CD8-positive, alpha-beta memory T cell (primary cell): ENCODE measurements around the gene RAB6D. TPM values are rescaled to one million over a fixed set of nuclear protein-coding genes. Genes with fewer than 3 reads are reported as not detected.
A peak's percentile ranks its signal among the peaks of the same experiment; 100 is the strongest.
"Not testable (repeated sequence)": the region's sequence is repeated elsewhere in the genome, so short reads cannot be mapped to it uniquely, and the experiment has no call there.

Experiments
- CTCF ChIA-PET: fragments of 350-600 bp; sonication (Branson Sonifier 250); formaldehyde crosslinking; loops from one replicate; lab custom pipeline; 2021; ENCODE audit warnings: antibody characterized with exemption; lab: Charles Lee
- POLR2A ChIA-PET: fragments of 350-600 bp; sonication (Branson Sonifier 250); formaldehyde crosslinking; loops from one replicate; lab custom pipeline; 2021; ENCODE audit warnings: antibody characterized with exemption; lab: Charles Lee
- DNase-seq, 5 donors: peaks; one replicate each; pipeline versions ENCODE4 v3.0.0 to v3.0.0-alpha.2; 2020 to 2022; ENCODE audit warnings: mixed read lengths in 1 of 5
- H3K27ac ChIP-seq: one replicate; pipeline ENCODE4 v1.7.0; 2013; ENCODE audit warnings: low read depth, mild to moderate bottlenecking, low read length, moderate library complexity
- H3K27me3 ChIP-seq: 2 replicates; pipeline ENCODE4 v1.7.0; 2013; ENCODE audit warnings: low read length, mild to moderate bottlenecking; ENCODE audit not compliant: insufficient read depth, poor library complexity, severe bottlenecking
- H3K36me3 ChIP-seq: 2 replicates; pipeline ENCODE4 v1.7.0; 2013; ENCODE audit warnings: mild to moderate bottlenecking, low read length, moderate library complexity; ENCODE audit not compliant: insufficient read depth
- H3K4me1 ChIP-seq: 2 replicates; pipeline ENCODE4 v1.7.0; 2013; ENCODE audit warnings: mild to moderate bottlenecking, low read length, moderate library complexity; ENCODE audit not compliant: insufficient read depth
- H3K4me3 ChIP-seq: 2 replicates; pipeline ENCODE4 v1.7.0; 2013; ENCODE audit warnings: mild to moderate bottlenecking, low read length
- H3K9me3 ChIP-seq: 2 replicates; pipeline ENCODE4 v1.7.0; 2013; ENCODE audit warnings: mild to moderate bottlenecking, low read length
- H3K27ac Mint-ChIP-seq, 8 donors: one replicate each; pipeline ENCODE4 v1.8.0; 2020 to 2021; ENCODE audit warnings: mixed read lengths in 8 of 8, mild to moderate bottlenecking in 6 of 8, inconsistent platforms in 3 of 8, moderate library complexity in 3 of 8
- H3K27me3 Mint-ChIP-seq, 2 donors: one replicate each; pipeline ENCODE4 v1.8.0; 2020 to 2021; ENCODE audit warnings: mixed read lengths in 2 of 2, mild to moderate bottlenecking in 1 of 2, moderate library complexity in 1 of 2
- H3K36me3 Mint-ChIP-seq, 3 donors: one replicate each; pipeline ENCODE4 v1.8.0; 2020 to 2021; ENCODE audit warnings: mixed read lengths in 3 of 3, inconsistent platforms in 1 of 3, mild to moderate bottlenecking in 1 of 3
- H3K4me1 Mint-ChIP-seq, 3 donors: one replicate each; pipeline ENCODE4 v1.8.0; 2020 to 2021; ENCODE audit warnings: mixed read lengths in 3 of 3, inconsistent platforms in 1 of 3, mild to moderate bottlenecking in 1 of 3
- H3K4me3 Mint-ChIP-seq, 7 donors: one replicate each; pipeline ENCODE4 v1.8.0; 2020 to 2021; ENCODE audit warnings: mixed read lengths in 7 of 7, mild to moderate bottlenecking in 6 of 7, moderate library complexity in 4 of 7, inconsistent platforms in 2 of 7
- H3K9me3 Mint-ChIP-seq, 5 donors: one replicate each; pipeline ENCODE4 v1.8.0; 2020 to 2022; ENCODE audit warnings: mixed read lengths in 5 of 5, mild to moderate bottlenecking in 3 of 5, moderate library complexity in 2 of 5, inconsistent platforms in 1 of 5
- polyA plus RNA-seq: library from polyadenylated mRNA; unstranded; fragments of 300-500 nt; fragmentation: Illumina TruSeq; gene quantifications from one replicate; pipeline ENCODE4 v1.2.3, GENCODE V29; 2021
- total RNA-seq, 2 experiments: library from RNA; stranded (reverse); gene quantifications; one replicate each; pipeline ENCODE4 v1.2.3, GENCODE V29; 2021

The RAB6D gene
- total and polyA plus RNA-seq, 3 experiments from 2014 or later, result 0.08 TPM; not detected in 2

GRCh38 chr2:131388834-131389233, 24.9 kb upstream of the RAB6D start:
- CTCF ChIA-PET, H3K27ac ChIP-seq, H3K9me3 ChIP-seq, H3K27me3 ChIP-seq, H3K36me3 ChIP-seq, H3K4me3 ChIP-seq, H3K36me3 Mint-ChIP-seq, DNase-seq, H3K4me3 Mint-ChIP-seq, H3K4me1 ChIP-seq, H3K27ac Mint-ChIP-seq, H3K9me3 Mint-ChIP-seq, POLR2A ChIA-PET, H3K4me1 Mint-ChIP-seq: not testable (repeated sequence)
- H3K27me3 Mint-ChIP-seq, result peaks cover 6 to 12% of the 10 kb centered on the region in 2 donors

- CTCF ChIA-PET, H3K4me3 Mint-ChIP-seq, H3K9me3 ChIP-seq, POLR2A ChIA-PET, H3K27me3 Mint-ChIP-seq, H3K27ac ChIP-seq, H3K27me3 ChIP-seq, DNase-seq, H3K4me3 ChIP-seq, H3K36me3 Mint-ChIP-seq, H3K36me3 ChIP-seq, H3K4me1 Mint-ChIP-seq, H3K27ac Mint-ChIP-seq, H3K9me3 Mint-ChIP-seq, H3K4me1 ChIP-seq: not testable (repeated sequence)
Observed at GRCh38 chr2:131373111-131373510, 9.1 kb upstream of the RAB6D start.

GRCh38 chr2:131369954-131370353, 6.0 kb upstream of the RAB6D start:
- POLR2A ChIA-PET, result no interaction called here

GRCh38 chr2:131368493-131369066, 4.6 kb upstream of the RAB6D start:
- H3K9me3 Mint-ChIP-seq, H3K4me3 ChIP-seq, DNase-seq, POLR2A ChIA-PET, H3K27ac Mint-ChIP-seq, H3K4me3 Mint-ChIP-seq, H3K27ac ChIP-seq, H3K4me1 ChIP-seq, H3K36me3 Mint-ChIP-seq, H3K9me3 ChIP-seq, H3K27me3 ChIP-seq, H3K4me1 Mint-ChIP-seq, CTCF ChIA-PET, H3K36me3 ChIP-seq: not testable (repeated sequence)
- peaks cover 15 to 28% of the 10 kb centered on the region in 2 donors for H3K27me3 Mint-ChIP-seq

More at GRCh38 chr2:131369954-131370353, 6.0 kb upstream of the RAB6D start:
- DNase-seq, result no peak
- no peaks in the 10 kb centered on the region for H3K4me1 Mint-ChIP-seq
- no peaks in the 10 kb centered on the region for H3K36me3 ChIP-seq
- CTCF ChIA-PET, result no interaction called here
- H3K4me3 Mint-ChIP-seq, result no peak overlapping the region
- H3K27me3 Mint-ChIP-seq, result peaks cover 10 to 19% of the 10 kb centered on the region in 2 donors
- H3K27ac ChIP-seq, result no peak overlapping the region
- peaks cover 0 to 9% (median 0%) of the 10 kb centered on the region in 5 donors for H3K9me3 Mint-ChIP-seq
- no peaks in the 10 kb centered on the region for H3K9me3 ChIP-seq
- no peak overlapping the region for H3K4me3 ChIP-seq
- H3K27ac Mint-ChIP-seq, result no peak overlapping the region
- H3K4me1 ChIP-seq, result no peaks in the 10 kb centered on the region
- peaks cover 6% of the 10 kb centered on the region for H3K27me3 ChIP-seq
- H3K36me3 Mint-ChIP-seq, result no peaks in the 10 kb centered on the region

- Mint-ChIP-seq H3K4me3 (no peak overlapping the region), H3K27ac (no peak overlapping the region), H3K4me1 (peaks cover 7 to 9% (median 8%) of the 10 kb centered on the region in 3 donors), H3K9me3 (peaks cover 0 to 4% (median 0%) of the 10 kb centered on the region in 5 donors), H3K27me3 (peaks cover 22 to 35% of the 10 kb centered on the region in 2 donors), H3K36me3 (no peaks in the 10 kb centered on the region)
- H3K4me1 ChIP-seq, result no peaks in the 10 kb centered on the region
- no peak for DNase-seq
- H3K36me3 ChIP-seq, result no peaks in the 10 kb centered on the region
- POLR2A ChIA-PET, result no interaction called here
- CTCF ChIA-PET, result no interaction called here
- no peak overlapping the region for H3K27ac ChIP-seq
- H3K27me3 ChIP-seq, result peaks cover 6% of the 10 kb centered on the region
- no peaks in the 10 kb centered on the region for H3K9me3 ChIP-seq
- H3K4me3 ChIP-seq, result no peak overlapping the region
Observed at GRCh38 chr2:131367352-131367751, 3.4 kb upstream of the RAB6D start.

GRCh38 chr2:131366643-131367042, 2.7 kb upstream of the RAB6D start:
- Mint-ChIP-seq H3K9me3 (peaks cover 0 to 4% (median 0%) of the 10 kb centered on the region in 5 donors), H3K27ac (no peak overlapping the region), H3K27me3 (peaks cover 24 to 40% of the 10 kb centered on the region in 2 donors), H3K4me3 (no peak overlapping the region), H3K4me1 (peaks cover 7 to 9% (median 8%) of the 10 kb centered on the region in 3 donors), H3K36me3 (no peaks in the 10 kb centered on the region)
- Histone ChIP-seq H3K4me1 (no peaks in the 10 kb centered on the region), H3K27ac (no peak overlapping the region), H3K4me3 (no peak overlapping the region), H3K9me3 (no peaks in the 10 kb centered on the region), H3K27me3 (peaks cover 6% of the 10 kb centered on the region), H3K36me3 (no peaks in the 10 kb centered on the region)
- no peak for DNase-seq
- ChIA-PET CTCF (no interaction called here), POLR2A (no interaction called here)

GRCh38 chr2:131365452-131365851, 1.5 kb upstream of the RAB6D start:
- Histone ChIP-seq H3K4me1 (no peaks in the 10 kb centered on the region), H3K9me3 (no peaks in the 10 kb centered on the region), H3K36me3 (no peaks in the 10 kb centered on the region), H3K27me3 (peaks cover 6% of the 10 kb centered on the region), H3K27ac (no peak overlapping the region), H3K4me3 (no peak overlapping the region)
- H3K4me3 Mint-ChIP-seq, result no peak overlapping the region
- H3K9me3 Mint-ChIP-seq, result peaks cover 0 to 4% (median 0%) of the 10 kb centered on the region in 5 donors
- no peak overlapping the region for H3K27ac Mint-ChIP-seq
- DNase-seq, result no peak
- H3K4me1 Mint-ChIP-seq, result peaks cover 7 to 9% (median 8%) of the 10 kb centered on the region in 3 donors
- ChIA-PET CTCF (no interaction called here), POLR2A (no interaction called here)
- peaks cover 28 to 50% of the 10 kb centered on the region in 2 donors for H3K27me3 Mint-ChIP-seq
- H3K36me3 Mint-ChIP-seq, result no peaks in the 10 kb centered on the region

- H3K36me3 ChIP-seq, H3K36me3 Mint-ChIP-seq, H3K9me3 ChIP-seq, H3K4me3 ChIP-seq, H3K4me1 ChIP-seq, H3K9me3 Mint-ChIP-seq, CTCF ChIA-PET, H3K27ac Mint-ChIP-seq, POLR2A ChIA-PET, H3K27me3 ChIP-seq, H3K27ac ChIP-seq, DNase-seq, H3K4me1 Mint-ChIP-seq: not testable (repeated sequence)
- Mint-ChIP-seq H3K27me3 (peaks cover 28 to 56% of the 10 kb centered on the region in 2 donors), H3K4me3 (peak overlapping the region in 1 of 7 donors; percentile 48)
Observed at GRCh38 chr2:131363213-131363612, 755 bp downstream of the RAB6D start.
